ENCODE data around the gene STPG1. TPM values are rescaled to one million over a fixed set of nuclear protein-coding genes. Genes with fewer than 3 reads are reported as not detected.

The STPG1 gene
- total and polyA plus RNA-seq, 2 of the 13 experiments (the other 11 are each of a cell fraction or from before 2014, with no cell fraction given), result 3.4 to 4.3 TPM

- TF ChIP-seq XRCC5 (optimal IDR thresholded peaks at IDR 0.05; ENCODE audit: low read length) (no peak), PLRG1 (conservative IDR thresholded peaks at IDR 0.05) (no peak)
These were observed 65.4 kb downstream of the STPG1 start (continued) for GRCh38 chr1:24348196-24348595.

GRCh38 chr1:24347159-24347934 lies 66.2 kb downstream of the STPG1 start:
- H4K20me1 ChIP-seq (ENCODE audit: insufficient read depth, low read length), result no peaks in the 10 kb centered on the region
- no peak overlapping the region for H3K9ac ChIP-seq (ENCODE audit: insufficient read depth, low read depth, low read length)
- no peaks in the 10 kb centered on the region for H3K4me1 ChIP-seq (ENCODE audit: insufficient read depth, low read length)
- no peak overlapping the region for H3K27ac ChIP-seq (ENCODE audit: extremely low read length, insufficient read depth, low read length)
- H3K9me3 ChIP-seq (ENCODE audit: low read length), result no peaks in the 10 kb centered on the region
- no peak overlapping the region for H3K4me3 ChIP-seq (replicated peaks in 1 of 3; ENCODE audit: insufficient read depth in 1 of 3, low read depth in 2 of 3, low read length in 3 of 3)
- FAIRE-seq (no peak), ATAC-seq (no peak), DNase-seq (ENCODE audit: low spot score) (no peak)
- ChIA-PET POLR2A (no interaction called here), CTCF (ENCODE audit: low intra/inter-chr PET ratio, low total read pairs) (no interaction called here)
- intact Hi-C loops (cut with micrococcal nuclease; ENCODE audit: unreplicated experiment), result no loop called here
- H3K79me2 ChIP-seq (ENCODE audit: insufficient read depth, low read length), result no peaks in the 10 kb centered on the region
- no peaks in the 10 kb centered on the region for H3K36me3 ChIP-seq (replicated peaks in 1 of 2; ENCODE audit: control insufficient read depth in 1 of 2, insufficient read depth in 2 of 2, low read length in 2 of 2)
- H3K4me2 ChIP-seq (ENCODE audit: low read depth, low read length), result no peak overlapping the region
- BruUV-seq (replicated peaks), result no TSS peak
- no peak overlapping the region for H2AFZ ChIP-seq (ENCODE audit: low read length)
- in situ Hi-C loops (cut with HindIII; ENCODE audit: extremely low pct_ligation_motif_present, low pct_unique_long_range_greater_than_20kb), result no loop called here
- TF ChIP-seq HDAC2 (CRISPR knock-in tag; IDR thresholded peaks at IDR 0.05) (no peak), GPN1 (CRISPR knock-in tag; IDR thresholded peaks at IDR 0.05; ENCODE audit: borderline replicate concordance) (no peak), ZNF33B (CRISPR knock-in tag; IDR thresholded peaks at IDR 0.05) (no peak), NRL (CRISPR knock-in tag; IDR thresholded peaks at IDR 0.05; ENCODE audit: borderline replicate concordance) (no peak), ZFP36L2 (CRISPR knock-in tag; IDR thresholded peaks at IDR 0.05) (no peak), ARHGAP35 (CRISPR knock-in tag; IDR thresholded peaks at IDR 0.05; ENCODE audit: borderline replicate concordance) (no peak), NCOA1 (CRISPR knock-in tag; IDR thresholded peaks at IDR 0.05) (no peak), ZNF576 (CRISPR knock-in tag; IDR thresholded peaks at IDR 0.05) (no peak), SOX6 (IDR thresholded peaks at IDR 0.05) (no peak), SOX6 (CRISPR knock-in tag; IDR thresholded peaks at IDR 0.05) (no peak), ZNF879 (CRISPR knock-in tag; IDR thresholded peaks at IDR 0.05) (no peak), RNF2 (conservative IDR thresholded peaks at IDR 0.05; ENCODE audit: low read depth) (no peak), RFXANK (CRISPR knock-in tag; IDR thresholded peaks at IDR 0.05) (no peak), ZBTB3 (CRISPR knock-in tag; IDR thresholded peaks at IDR 0.05; ENCODE audit: borderline replicate concordance, low read depth) (no peak), ZNF598 (CRISPR knock-in tag; IDR thresholded peaks at IDR 0.05; ENCODE audit: borderline replicate concordance) (no peak), ELF3 (CRISPR knock-in tag; IDR thresholded peaks at IDR 0.05) (no peak), IKZF4 (CRISPR knock-in tag; IDR thresholded peaks at IDR 0.05; ENCODE audit: borderline replicate concordance, low read depth, not compliant biosample characterization) (no peak), CERS6 (CRISPR knock-in tag; IDR thresholded peaks at IDR 0.05) (no peak), ZFY (CRISPR knock-in tag; IDR thresholded peaks at IDR 0.05) (no peak), RCOR2 (CRISPR knock-in tag; IDR thresholded peaks at IDR 0.05) (no peak)
- H3K27me3 ChIP-seq (ENCODE audit: control insufficient read depth in 1 of 2, insufficient read depth in 2 of 2, low read length in 2 of 2), result peaks cover 1 to 46% of the 10 kb centered on the region in 2 experiments; a peak in 4 of 5 replicates
- WGBS (ENCODE audit: low lambda C conversion rate), result 75% methylated on average over 10 of the region's 19 CpGs

Measured in HepG2 (cell line).